Keratinocyte (primary cell): ENCODE data around the gene ACTN1. TPM values are rescaled to one million over a fixed set of nuclear protein-coding genes. Genes with fewer than 3 reads are reported as not detected.

ENCODE experiments used
- DNase-seq: peaks from one replicate; pipeline ENCODE4 v3.0.0-alpha.2; 2011; ENCODE audit warnings: low read depth, missing footprints, low spot score
- FAIRE-seq: peaks from 2 replicates; lab custom pipeline; 2011; peaks lifted over from hg19 to GRCh38; lab: Jason Lieb, UNC
- H2AFZ ChIP-seq: 2 replicates; pipeline ENCODE4 v1.6.0; 2012; ENCODE audit warnings: low read length, control low read depth, inconsistent platforms; ENCODE audit not compliant: control insufficient read depth
- H3K27ac ChIP-seq: 2 replicates; pipeline ENCODE4 v1.5.1; 2011; ENCODE audit warnings: low read length; ENCODE audit not compliant: control insufficient read depth, insufficient read depth
- H3K27me3 ChIP-seq: 3 replicates; pipeline ENCODE4 v1.6.0; 2011; ENCODE audit warnings: low read length; ENCODE audit not compliant: control insufficient read depth, insufficient read depth; ENCODE audit errors: extremely low read depth
- H3K36me3 ChIP-seq, 2 experiments: 2 replicates in 1 of 2; 3 replicates in 1 of 2; pipeline ENCODE4 v1.5.1; 2011; ENCODE audit warnings: low read length in 2 of 2, mild to moderate bottlenecking in 1 of 2; ENCODE audit not compliant: control insufficient read depth in 2 of 2, insufficient read depth in 2 of 2; ENCODE audit errors: extremely low read depth in 1 of 2
- H3K4me1 ChIP-seq: 3 replicates; pipeline ENCODE4 v1.5.1; 2011; ENCODE audit warnings: low read length; ENCODE audit not compliant: control insufficient read depth, insufficient read depth; ENCODE audit errors: extremely low read depth
- H3K4me2 ChIP-seq: 3 replicates; pipeline ENCODE4 v1.6.0; 2011; ENCODE audit warnings: low read depth, low read length; ENCODE audit not compliant: control insufficient read depth, insufficient read depth; ENCODE audit errors: extremely low read depth
- H3K4me3 ChIP-seq, 3 experiments: fragments of 200-600 bp in 1 of 3; sonication (generic) in 1 of 3; 2 replicates in 2 of 3; 3 replicates in 1 of 3; pipeline ENCODE4 v1.5.1; 2011 to 2016; ENCODE audit warnings: low read length in 3 of 3, mild to moderate bottlenecking in 3 of 3, control low read depth in 2 of 3, inconsistent platforms in 1 of 3, low read depth in 1 of 3, mixed read lengths in 1 of 3, mixed run types in 1 of 3, moderate library complexity in 1 of 3; ENCODE audit not compliant: control insufficient read depth in 2 of 3, insufficient read depth in 2 of 3; ENCODE audit errors: extremely low read depth in 1 of 3
- H3K79me2 ChIP-seq: 2 replicates; pipeline ENCODE4 v1.6.0; 2012; ENCODE audit warnings: low read length; ENCODE audit not compliant: control insufficient read depth, insufficient read depth
- H3K9ac ChIP-seq: 3 replicates; pipeline ENCODE4 v1.6.0; 2011; ENCODE audit warnings: low read length; ENCODE audit not compliant: control insufficient read depth, insufficient read depth; ENCODE audit errors: extremely low read depth
- H3K9me1 ChIP-seq: 3 replicates; pipeline ENCODE4 v1.6.0; 2011; ENCODE audit warnings: low read length; ENCODE audit not compliant: control insufficient read depth, insufficient read depth; ENCODE audit errors: extremely low read depth
- H3K9me3 ChIP-seq: 2 replicates; pipeline ENCODE4 v1.5.1; 2012; ENCODE audit warnings: low read depth, low read length; ENCODE audit not compliant: control insufficient read depth
- H4K20me1 ChIP-seq: 3 replicates; pipeline ENCODE4 v1.6.0; 2011; ENCODE audit warnings: low read length; ENCODE audit not compliant: control insufficient read depth, insufficient read depth; ENCODE audit errors: extremely low read depth
- CTCF ChIP-seq, 3 experiments: IDR thresholded peaks in 1 of 3; conservative IDR thresholded peaks in 1 of 3; optimal IDR thresholded peaks in 1 of 3; 2 replicates in 2 of 3; 3 replicates in 1 of 3; pipeline versions ENCODE3 to v1.5.1; 2011; ENCODE audit warnings: low read length in 3 of 3, mild to moderate bottlenecking in 3 of 3, moderate library complexity in 2 of 3, control low read depth in 1 of 3, inconsistent platforms in 1 of 3; ENCODE audit not compliant: insufficient read depth in 2 of 3; ENCODE audit errors: extremely low read depth in 1 of 3
- EZH2 ChIP-seq: IDR thresholded peaks from one replicate; pipeline ENCODE4 v1.6.1; 2012; ENCODE audit warnings: inconsistent platforms, mild to moderate bottlenecking, low read length, moderate library complexity
- dilution Hi-C: fragments of 300-500 bp; cut with MboI; formaldehyde crosslinking; loops from one replicate; pipeline ENCODE4 v1.7.0; 2020; ENCODE audit warnings: low sequenced_read_pairs; ENCODE audit not compliant: extremely low pct_ligation_motif_present
- polyA plus RNA-seq, 5 experiments: library from polyadenylated mRNA; depleted of rRNA in 3 of 5; stranded (reverse) in 3 of 5; stranded (forward) in 1 of 5; unstranded in 1 of 5; fragments of >200 nt; gene quantifications; 1 replicate in 1 of 5; 2 replicates in 3 of 5; 3 replicates in 1 of 5; pipeline versions ENCODE4 v1.2.1 to v1.2.3, GENCODE V29; 2011 to 2012; ENCODE audit warnings: missing spikeins in 2 of 5, low read depth in 1 of 5, low replicate concordance in 1 of 5

Gene ACTN1
- polyA plus RNA-seq, 1 donor (not counting 4 experiments of a cell fraction or from before 2014, with no cell fraction given) = 558 TPM

- Histone ChIP-seq H3K36me3 (peaks cover 50 to 88% of the 10 kb centered on the region in 2 experiments), H3K27ac (no peak overlapping the region), H3K9me3 (no peaks in the 10 kb centered on the region), H3K9ac (no peak overlapping the region), H3K4me1 (no peaks in the 10 kb centered on the region), H3K79me2 (peaks cover 90% of the 10 kb centered on the region), H3K27me3 (no peaks in the 10 kb centered on the region), H3K9me1 (no peaks in the 10 kb centered on the region), H2AFZ (no peak overlapping the region), H4K20me1 (peaks cover 81% of the 10 kb centered on the region), H3K4me2 (no peak overlapping the region), H3K4me3 (no peak overlapping the region)
- no peak for FAIRE-seq
- no peak for TF ChIP-seq CTCF (optimal IDR thresholded peaks at IDR 0.05 in 1 of 3, IDR thresholded peaks at IDR 0.05 in 1 of 3, conservative IDR thresholded peaks at IDR 0.05 in 1 of 3; ENCODE audit: extremely low read depth in 1 of 3, insufficient read depth in 2 of 3, low read length in 3 of 3)
- TF ChIP-seq EZH2 = no peak
- dilution Hi-C loops = no loop called here
- no peak for DNase-seq
These were observed 70.3 kb downstream of the ACTN1 start for GRCh38 chr14:68908803-68909202.

DNA sequence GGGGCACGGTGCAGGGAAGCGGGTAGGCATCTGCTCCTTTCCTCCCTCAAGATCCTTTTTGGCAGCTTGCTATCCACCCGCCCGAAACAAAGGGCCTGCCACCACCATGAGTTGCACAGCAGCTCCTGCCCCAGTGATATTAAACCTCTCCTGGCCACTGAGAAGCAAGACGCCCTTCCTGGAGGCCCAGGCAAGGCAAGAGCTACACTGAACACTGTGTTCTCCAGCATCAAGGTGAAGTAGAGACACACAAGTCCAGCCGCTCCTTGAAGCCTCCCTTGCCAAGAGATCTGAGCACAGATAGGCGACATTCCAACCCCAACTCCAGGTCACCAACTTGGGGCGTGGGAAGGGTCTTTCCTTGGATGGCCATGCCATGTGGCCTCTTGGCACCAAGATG is 70.9 kb downstream of the ACTN1 start:
- Histone ChIP-seq H3K4me1 (no peaks in the 10 kb centered on the region), H3K9ac (no peak overlapping the region), H3K9me3 (no peaks in the 10 kb centered on the region), H3K4me2 (no peak overlapping the region), H3K79me2 (peaks cover 89% of the 10 kb centered on the region), H2AFZ (no peak overlapping the region), H3K27ac (no peak overlapping the region), H3K27me3 (no peaks in the 10 kb centered on the region), H4K20me1 (peaks cover 75% of the 10 kb centered on the region), H3K9me1 (no peaks in the 10 kb centered on the region), H3K36me3 (peaks cover 49 to 87% of the 10 kb centered on the region in 2 experiments), H3K4me3 (no peak overlapping the region)
- DNase-seq (no peak), FAIRE-seq (no peak)
- TF ChIP-seq EZH2 = no peak
- TF ChIP-seq CTCF (optimal IDR thresholded peaks at IDR 0.05 in 1 of 3, IDR thresholded peaks at IDR 0.05 in 1 of 3, conservative IDR thresholded peaks at IDR 0.05 in 1 of 3; ENCODE audit: extremely low read depth in 1 of 3, insufficient read depth in 2 of 3, low read length in 3 of 3) = no peak
- dilution Hi-C loops = no loop called here
